Activated B cell treated with CpG ODN at 0.5 μM for 24 hours (primary cell): ENCODE results near the gene IGFL4. TPM values are rescaled to one million over a fixed set of nuclear protein-coding genes. Genes with fewer than 3 reads are reported as not detected.
"Not testable (repeated sequence)": the region's sequence is repeated elsewhere in the genome, so short reads cannot be mapped to it uniquely, and the experiment has no call there.

Source experiments
- ATAC-seq: fragments of 200-7000 bp; cut with Tn5 transposase; one replicate; pipeline ENCODE4 v1.10.0; 2021; ENCODE audit warnings: low read depth, mild to moderate bottlenecking, moderate library complexity
- CTCF ChIA-PET: fragments of 350-600 bp; sonication (Branson Sonifier 250); formaldehyde crosslinking; loops from one replicate; lab custom pipeline; 2021; ENCODE audit warnings: antibody characterized with exemption; lab: Charles Lee
- POLR2A ChIA-PET: fragments of 350-600 bp; sonication (Branson Sonifier 250); formaldehyde crosslinking; loops from one replicate; lab custom pipeline; 2021; ENCODE audit warnings: antibody characterized with exemption; lab: Charles Lee
- DNase-seq: peaks from one replicate; pipeline ENCODE4 v3.0.0; 2022
- H3K27ac Mint-ChIP-seq: one replicate; pipeline ENCODE4 v1.8.0; 2020; ENCODE audit warnings: mixed read lengths
- H3K27me3 Mint-ChIP-seq: one replicate; pipeline ENCODE4 v1.8.0; 2021; ENCODE audit warnings: mixed read lengths
- H3K36me3 Mint-ChIP-seq: one replicate; pipeline ENCODE4 v1.8.0; 2021; ENCODE audit warnings: low read depth, mixed read lengths
- H3K4me1 Mint-ChIP-seq: one replicate; pipeline ENCODE4 v1.8.0; 2021; ENCODE audit warnings: mixed read lengths
- H3K4me3 Mint-ChIP-seq: one replicate; pipeline ENCODE4 v1.8.0; 2020; ENCODE audit warnings: mild to moderate bottlenecking, mixed read lengths
- H3K9me3 Mint-ChIP-seq: one replicate; pipeline ENCODE4 v1.8.0; 2020; ENCODE audit warnings: mixed read lengths
- intact Hi-C: fragments of 100-400 bp; cut with micrococcal nuclease; formaldehyde crosslinking; loops from one replicate; pipeline ENCODE4 v1.15.1; 2024
- total RNA-seq: library from RNA; stranded (reverse); gene quantifications from 2 replicates; pipeline ENCODE4 v1.2.3, GENCODE V29; 2022
- TF ChIP-seq, protein P1 (sequence below): fragments of 200-600 bp; IDR thresholded peaks from one replicate; pipeline ENCODE4 v1.8.0; 2022; ENCODE audit warnings: antibody characterized with exemption, mild to moderate bottlenecking

IGFL4 gene
- total RNA-seq, 1 donor from 2014 or later, result not detected

- ATAC-seq (no peak), DNase-seq (no peak)
- peaks cover 51% of the 10 kb centered on the region for H3K27me3 Mint-ChIP-seq
- H3K27ac Mint-ChIP-seq, result no peak overlapping the region
- no peaks in the 10 kb centered on the region for H3K4me1 Mint-ChIP-seq
- TF ChIP-seq, protein P1, sequence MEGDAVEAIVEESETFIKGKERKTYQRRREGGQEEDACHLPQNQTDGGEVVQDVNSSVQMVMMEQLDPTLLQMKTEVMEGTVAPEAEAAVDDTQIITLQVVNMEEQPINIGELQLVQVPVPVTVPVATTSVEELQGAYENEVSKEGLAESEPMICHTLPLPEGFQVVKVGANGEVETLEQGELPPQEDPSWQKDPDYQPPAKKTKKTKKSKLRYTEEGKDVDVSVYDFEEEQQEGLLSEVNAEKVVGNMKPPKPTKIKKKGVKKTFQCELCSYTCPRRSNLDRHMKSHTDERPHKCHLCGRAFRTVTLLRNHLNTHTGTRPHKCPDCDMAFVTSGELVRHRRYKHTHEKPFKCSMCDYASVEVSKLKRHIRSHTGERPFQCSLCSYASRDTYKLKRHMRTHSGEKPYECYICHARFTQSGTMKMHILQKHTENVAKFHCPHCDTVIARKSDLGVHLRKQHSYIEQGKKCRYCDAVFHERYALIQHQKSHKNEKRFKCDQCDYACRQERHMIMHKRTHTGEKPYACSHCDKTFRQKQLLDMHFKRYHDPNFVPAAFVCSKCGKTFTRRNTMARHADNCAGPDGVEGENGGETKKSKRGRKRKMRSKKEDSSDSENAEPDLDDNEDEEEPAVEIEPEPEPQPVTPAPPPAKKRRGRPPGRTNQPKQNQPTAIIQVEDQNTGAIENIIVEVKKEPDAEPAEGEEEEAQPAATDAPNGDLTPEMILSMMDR, result no peak
- no peaks in the 10 kb centered on the region for H3K36me3 Mint-ChIP-seq
- ChIA-PET CTCF (interaction anchor here (0.7 to 2.3 kb wide), 3 partner anchors 46 to 182 kb away, joined by 5 to 11 read pairs (median 8); no protein-coding TSS in a partner anchor), POLR2A (no interaction called here)
- no peak overlapping the region for H3K4me3 Mint-ChIP-seq
- peaks cover 24% of the 10 kb centered on the region for H3K9me3 Mint-ChIP-seq
- intact Hi-C loops, result loop anchor here (1.0 to 2.0 kb wide), 2 partner anchors 106 to 183 kb away; no protein-coding TSS in a partner anchor
Observed at GRCh38 chr19:46082728-46083050, 41.9 kb upstream of the IGFL4 start.

- no peaks in the 10 kb centered on the region for H3K36me3 Mint-ChIP-seq
- no peak for DNase-seq
- H3K4me3 Mint-ChIP-seq, result no peak overlapping the region
- intact Hi-C loops, result loop anchor here (1.0 to 2.0 kb wide), 2 partner anchors 107 to 183 kb away; no protein-coding TSS in a partner anchor
- H3K4me1 Mint-ChIP-seq, result no peaks in the 10 kb centered on the region
- ATAC-seq, result no peak
- peaks cover 22% of the 10 kb centered on the region for H3K9me3 Mint-ChIP-seq
- H3K27me3 Mint-ChIP-seq, result peaks cover 55% of the 10 kb centered on the region
- POLR2A ChIA-PET, result no interaction called here
- TF ChIP-seq, protein P1, result no peak
- CTCF ChIA-PET, result interaction anchor here (0.7 to 2.3 kb wide), 3 partner anchors 46 to 183 kb away, joined by 5 to 11 read pairs (median 8); no protein-coding TSS in a partner anchor
- no peak overlapping the region for H3K27ac Mint-ChIP-seq
Observed at GRCh38 chr19:46081928-46082727, 41.3 kb upstream of the IGFL4 start.

DNA sequence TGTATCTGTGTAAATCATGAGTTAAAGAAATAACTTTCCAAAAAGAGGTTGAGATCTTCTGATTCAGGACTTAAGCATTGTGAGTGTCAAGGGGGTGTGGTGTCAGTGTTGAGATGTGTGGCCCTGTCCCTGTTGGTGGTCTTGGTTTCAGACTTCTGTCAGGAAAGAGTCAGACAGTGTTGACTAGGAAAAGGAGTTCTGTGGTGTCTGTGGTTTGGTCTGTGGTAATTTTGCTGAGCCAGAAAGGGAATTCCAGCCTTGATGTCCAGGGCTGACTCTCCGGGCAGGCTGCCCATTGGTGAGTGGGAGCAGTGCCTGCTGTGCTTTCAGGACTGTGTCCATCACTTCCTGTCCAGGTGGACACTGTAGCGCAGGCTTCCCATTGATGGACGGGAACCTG is 39.8 kb upstream of the IGFL4 start:
- Mint-ChIP-seq H3K4me3 (no peak overlapping the region), H3K9me3 (peaks cover 12% of the 10 kb centered on the region), H3K27ac (no peak overlapping the region), H3K36me3 (no peaks in the 10 kb centered on the region), H3K4me1 (no peaks in the 10 kb centered on the region), H3K27me3 (peaks cover 66% of the 10 kb centered on the region)
- TF ChIP-seq, protein P1, result no peak
- POLR2A ChIA-PET, result no interaction called here
- CTCF ChIA-PET, result no interaction called here
- DNase-seq (no peak), ATAC-seq (no peak)
- intact Hi-C loops, result no loop called here

- ATAC-seq (no peak), DNase-seq (no peak)
- CTCF ChIA-PET, result no interaction called here
- Mint-ChIP-seq H3K9me3 (peaks cover 4% of the 10 kb centered on the region), H3K36me3 (no peaks in the 10 kb centered on the region), H3K27me3 (peaks cover 65% of the 10 kb centered on the region), H3K4me3 (no peak overlapping the region), H3K4me1 (no peaks in the 10 kb centered on the region), H3K27ac (no peak overlapping the region)
- POLR2A ChIA-PET, result no interaction called here
- TF ChIP-seq, protein P1, result no peak
- intact Hi-C loops, result no loop called here
Observed at GRCh38 chr19:46079576-46079975, 38.8 kb upstream of the IGFL4 start.

- intact Hi-C loops, POLR2A ChIA-PET, DNase-seq: not testable (repeated sequence)
Observed at GRCh38 chr19:46078573-46079332, 38.0 kb upstream of the IGFL4 start.

More at GRCh38 chr19:46078573-46079332, 38.0 kb upstream of the IGFL4 start:
- H3K27ac Mint-ChIP-seq, H3K9me3 Mint-ChIP-seq, ATAC-seq, H3K4me3 Mint-ChIP-seq, CTCF ChIA-PET, H3K36me3 Mint-ChIP-seq, H3K4me1 Mint-ChIP-seq: not testable (repeated sequence)
- peaks cover 63% of the 10 kb centered on the region for H3K27me3 Mint-ChIP-seq
